H1 (cell line): Measurements from ENCODE around the gene VNN1. TPM values are rescaled to one million over a fixed set of nuclear protein-coding genes. Genes with fewer than 3 reads are reported as not detected.

Source experiments
- HDAC6 ChIP-seq: IDR thresholded peaks from one replicate; pipeline ENCODE4 v1.7.1; 2012; ENCODE audit warnings: low read depth, mild to moderate bottlenecking, inconsistent platforms, low read length, moderate library complexity
- KDM5A ChIP-seq: fragments of 200-600 bp; IDR thresholded peaks from 2 replicates; pipeline ENCODE4 v1.7.1; 2012; ENCODE audit warnings: mild to moderate bottlenecking, low read length, inconsistent platforms, mixed read lengths
- NANOG ChIP-seq: IDR thresholded peaks from 2 replicates; pipeline ENCODE4 v1.6.1; 2011; ENCODE audit warnings: low read length, low read depth, mild to moderate bottlenecking, inconsistent platforms; ENCODE audit not compliant: insufficient read depth, poor library complexity, severe bottlenecking
- POU5F1 ChIP-seq: IDR thresholded peaks from 2 replicates; pipeline ENCODE4 v1.6.1; 2011; ENCODE audit warnings: low read depth, mild to moderate bottlenecking, low read length, moderate library complexity
- RAD21 ChIP-seq, 2 experiments: IDR thresholded peaks in 1 of 2; conservative IDR thresholded peaks in 1 of 2; 2 replicates each; pipeline ENCODE4 v1.6.1; 2011; ENCODE audit warnings: low read depth in 2 of 2, low read length in 2 of 2, improper control_type of control experiment in 1 of 2, inconsistent platforms in 1 of 2, mild to moderate bottlenecking in 1 of 2, moderate library complexity in 1 of 2
- SUZ12 ChIP-seq: fragments of 200-600 bp; sonication (generic); IDR thresholded peaks from 2 replicates; pipeline ENCODE4 v1.6.1; 2012; ENCODE audit warnings: mild to moderate bottlenecking, inconsistent platforms, low read length, moderate library complexity, mixed read lengths
- polyA plus RNA-seq, 7 experiments: library from polyadenylated mRNA; depleted of rRNA in 3 of 7; stranded (reverse) in 5 of 7; unstranded in 2 of 7; fragments of >200 nt in 5 of 7; fragments of 200-250 nt in 2 of 7; gene quantifications; 1 replicate in 5 of 7; 2 replicates in 1 of 7; 4 replicates in 1 of 7; pipeline versions ENCODE4 v1.2.1 to v1.2.3, GENCODE V29; 2011 to 2013; ENCODE audit warnings: missing spikeins in 2 of 7, mixed read lengths in 2 of 7
- total RNA-seq: library from RNA; stranded (reverse); fragmentation: NEBNext Ultra II Directional; extraction: Animal tissue kit (Norgen Biotek cat#: 25700); gene quantifications from 2 replicates; pipeline ENCODE4 v1.2.1, GENCODE V29; 2021

VNN1 gene
- total and polyA plus RNA-seq, 2 of the 8 experiments (the other 6 are each of a cell fraction or from before 2014, with no cell fraction given), result not detected

- TF ChIP-seq KDM5A, result no peak
- no peak for TF ChIP-seq NANOG
- no peak for TF ChIP-seq POU5F1
- TF ChIP-seq SUZ12, result no peak
- TF ChIP-seq RAD21 (IDR thresholded peaks at IDR 0.05 in 1 of 2, conservative IDR thresholded peaks at IDR 0.05 in 1 of 2; ENCODE audit: low read depth in 2 of 2, low read length in 2 of 2), result no peak
- TF ChIP-seq HDAC6, result no peak
- TF ChIP-seq, all 59 proteins: peak for 0
Observed at GRCh38 chr6:132687306-132687705, 26.5 kb downstream of the VNN1 start (continued).
